Embryonic facial prominence (tissue), 1 donor: ENCODE results near the gene PTTG1IP.
"Not testable (repeated sequence)": the region's sequence is repeated elsewhere in the genome, so short reads cannot be mapped to it uniquely, and the experiment has no call there.

Experiments used
- DNase-seq: peaks from one replicate; pipeline ENCODE4 v3.0.0-alpha.2; 2016; ENCODE audit errors: extremely low spot score

The PTTG1IP gene

DNA sequence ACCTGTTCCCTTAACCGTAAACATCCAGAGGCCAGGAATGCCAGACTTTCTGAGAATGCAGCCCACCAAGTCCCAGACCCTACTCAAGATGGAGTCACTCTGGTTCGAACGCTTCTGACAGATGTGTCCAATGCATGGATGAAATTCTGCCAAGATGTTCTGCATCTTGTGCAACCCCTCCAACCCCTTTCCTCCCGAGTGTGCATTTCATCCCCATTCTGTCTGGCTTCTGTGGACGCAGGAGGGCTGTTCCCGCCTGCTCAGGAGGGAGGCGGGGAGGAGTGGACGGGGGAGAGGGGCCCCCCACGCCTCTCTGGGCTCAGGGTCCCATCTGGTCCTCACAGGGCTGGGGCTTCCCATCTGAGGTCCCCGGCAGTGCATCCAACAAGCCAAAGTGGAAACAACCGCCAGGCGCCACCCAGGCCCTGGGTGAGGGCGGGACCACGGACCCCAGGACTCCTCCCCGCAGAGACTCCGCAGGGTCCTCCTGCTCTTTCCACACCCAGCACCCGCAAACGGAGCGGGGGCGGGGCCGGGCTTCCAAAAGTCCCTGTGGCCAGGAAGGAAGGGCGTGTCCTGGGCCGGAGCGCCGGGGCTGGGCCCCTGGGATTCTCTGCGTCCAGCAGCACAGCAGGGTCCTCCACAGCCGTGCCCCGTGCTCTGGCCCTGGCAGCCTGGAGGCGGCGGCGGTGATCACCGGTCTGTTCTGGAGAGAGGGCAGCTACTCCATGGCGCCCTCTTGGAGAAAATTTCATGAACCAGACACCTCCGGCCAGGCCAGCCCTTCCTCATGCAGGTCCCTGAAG lies 27.9 kb downstream of the PTTG1IP start:
- no peak for DNase-seq

DNA sequence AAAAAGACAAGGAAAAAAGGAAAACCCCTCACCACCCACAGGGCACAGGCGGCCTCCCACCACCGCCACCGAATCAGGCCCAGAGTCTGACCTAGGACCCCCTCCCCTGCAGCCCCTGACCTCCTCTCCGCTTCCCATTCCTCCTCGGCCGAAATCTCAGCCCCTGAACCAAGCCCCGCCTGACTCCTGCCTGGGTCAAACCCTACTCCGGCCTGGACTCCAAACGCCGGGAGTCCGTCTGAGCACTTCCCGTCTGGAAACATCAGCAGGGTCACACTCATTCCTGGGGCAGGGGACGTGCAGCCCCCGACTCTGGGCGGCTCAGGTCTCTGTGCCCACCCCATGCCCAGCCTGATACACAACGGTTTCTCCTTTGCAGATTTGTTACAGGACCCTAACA lies 29.2 kb downstream of the PTTG1IP start:
- no peak for DNase-seq

GRCh38 chr21:44842721-44843445 lies 30.6 kb downstream of the PTTG1IP start:
- DNase-seq: no peak

- DNase-seq: no peak
Measured at GRCh38 chr21:44842087-44842486, 31.4 kb downstream of the PTTG1IP start.

- DNase-seq: no peak
Measured at GRCh38 chr21:44840771-44841170, 32.7 kb downstream of the PTTG1IP start.

GRCh38 chr21:44838951-44839350 lies 34.5 kb downstream of the PTTG1IP start:
- DNase-seq: no peak

GRCh38 chr21:44838039-44838895 lies 35.2 kb downstream of the PTTG1IP start:
- no peak for DNase-seq

DNA sequence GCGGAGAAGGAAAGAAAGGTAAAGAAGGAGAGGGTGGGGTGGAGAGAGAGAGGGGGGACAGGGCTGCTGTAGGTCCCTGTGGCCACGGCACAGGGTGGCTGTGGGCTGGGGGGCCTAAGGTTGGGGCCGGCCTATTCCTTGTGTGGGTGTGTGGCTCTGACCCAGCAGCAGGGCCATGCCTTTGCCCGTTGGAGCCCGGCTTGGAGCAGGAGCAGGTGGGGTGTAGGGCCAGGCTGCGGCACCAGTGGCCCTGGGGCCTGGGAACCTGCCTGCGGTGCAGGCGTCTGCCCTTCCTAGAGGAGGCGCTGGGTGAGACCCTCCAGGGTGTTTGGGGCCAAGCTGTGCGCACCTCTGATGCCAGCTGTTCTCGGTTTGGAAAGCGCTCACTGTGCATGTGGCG lies 36.0 kb downstream of the PTTG1IP start:
- no peak for DNase-seq

DNA sequence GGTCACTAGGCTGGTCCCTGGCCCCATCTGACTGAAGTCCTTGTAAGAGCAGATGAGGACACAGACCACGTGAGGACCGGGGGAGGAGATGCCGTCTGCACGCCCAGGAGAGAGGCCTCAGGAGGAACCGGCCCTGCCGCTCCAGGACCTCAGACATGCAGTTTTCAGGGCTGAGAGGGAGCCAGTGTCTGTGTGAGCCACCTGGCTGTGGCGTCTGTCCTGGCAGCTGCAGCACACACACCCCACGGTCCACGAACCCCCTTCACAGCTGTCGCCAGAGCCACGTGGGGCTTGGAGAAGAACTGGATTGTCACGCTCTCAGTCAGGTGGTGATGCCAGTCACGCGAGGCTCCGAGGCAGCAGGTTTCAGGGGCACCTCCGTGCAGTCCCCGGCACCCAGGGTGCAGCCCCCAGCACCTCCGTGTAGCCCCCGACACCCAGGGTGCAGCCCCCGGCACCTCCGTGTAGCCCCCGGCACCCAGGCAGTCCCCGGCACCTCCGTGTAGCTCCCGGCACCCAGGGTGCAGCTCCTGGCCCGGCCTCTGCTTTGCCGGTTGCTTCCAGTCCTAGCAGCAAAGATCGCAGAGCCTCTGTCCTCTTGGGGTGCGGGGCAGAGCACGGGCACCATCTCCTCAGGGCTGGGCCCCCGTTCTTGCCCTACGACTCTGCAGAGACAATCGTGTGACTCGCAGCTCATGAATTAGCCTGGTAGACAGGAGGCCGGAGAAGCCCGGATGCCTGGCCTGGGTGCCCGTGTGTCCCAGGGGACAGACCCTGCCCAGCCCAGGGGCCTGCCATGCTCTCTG lies 36.6 kb downstream of the PTTG1IP start:
- no peak for DNase-seq

GRCh38 chr21:44836349-44836665 lies 37.2 kb downstream of the PTTG1IP start:
- DNase-seq: no peak

- no peak for DNase-seq
Measured at GRCh38 chr21:44835647-44835973, 37.9 kb downstream of the PTTG1IP start.

DNA sequence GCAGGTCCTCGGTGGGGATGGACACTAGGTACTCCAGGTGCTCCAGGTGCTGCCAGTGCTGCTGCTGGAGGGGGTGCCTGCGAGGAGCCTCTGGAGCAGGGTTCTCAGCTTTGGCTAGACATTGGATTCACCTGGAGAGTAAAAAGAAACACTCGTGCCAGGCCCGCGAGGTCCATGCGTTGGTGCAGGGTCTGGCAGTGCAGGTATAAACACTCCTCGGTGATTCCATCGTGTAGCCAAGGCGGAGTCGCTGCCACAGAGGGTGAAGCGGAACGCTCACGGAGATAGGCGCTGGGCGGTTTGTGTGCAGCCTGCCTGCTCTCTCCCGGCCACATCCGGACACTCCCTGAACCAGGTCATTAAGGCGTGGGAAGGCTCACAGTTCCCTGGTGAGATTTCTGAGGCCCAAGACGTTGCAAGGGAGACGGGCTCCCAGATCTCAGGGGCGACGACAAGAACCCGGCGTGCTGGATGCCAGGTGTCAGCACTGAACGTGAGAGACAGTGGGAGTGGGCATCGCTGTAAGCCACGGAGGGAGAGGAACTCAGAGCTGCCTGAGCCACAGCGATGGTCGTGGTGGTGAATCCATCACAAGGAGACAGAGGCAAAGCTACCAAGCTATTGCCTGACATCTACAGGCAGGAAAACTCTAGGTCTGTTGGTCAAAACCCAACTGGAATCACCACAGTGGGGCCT lies 38.4 kb downstream of the PTTG1IP start:
- no peak for DNase-seq

GRCh38 chr21:44834231-44834950 lies 39.1 kb downstream of the PTTG1IP start:
- DNase-seq: no peak

GRCh38 chr21:44833663-44834062 lies 39.8 kb downstream of the PTTG1IP start:
- DNase-seq: no peak

- not testable (repeated sequence) for DNase-seq
Measured at GRCh38 chr21:44832516-44833255, 40.8 kb downstream of the PTTG1IP start.

DNA sequence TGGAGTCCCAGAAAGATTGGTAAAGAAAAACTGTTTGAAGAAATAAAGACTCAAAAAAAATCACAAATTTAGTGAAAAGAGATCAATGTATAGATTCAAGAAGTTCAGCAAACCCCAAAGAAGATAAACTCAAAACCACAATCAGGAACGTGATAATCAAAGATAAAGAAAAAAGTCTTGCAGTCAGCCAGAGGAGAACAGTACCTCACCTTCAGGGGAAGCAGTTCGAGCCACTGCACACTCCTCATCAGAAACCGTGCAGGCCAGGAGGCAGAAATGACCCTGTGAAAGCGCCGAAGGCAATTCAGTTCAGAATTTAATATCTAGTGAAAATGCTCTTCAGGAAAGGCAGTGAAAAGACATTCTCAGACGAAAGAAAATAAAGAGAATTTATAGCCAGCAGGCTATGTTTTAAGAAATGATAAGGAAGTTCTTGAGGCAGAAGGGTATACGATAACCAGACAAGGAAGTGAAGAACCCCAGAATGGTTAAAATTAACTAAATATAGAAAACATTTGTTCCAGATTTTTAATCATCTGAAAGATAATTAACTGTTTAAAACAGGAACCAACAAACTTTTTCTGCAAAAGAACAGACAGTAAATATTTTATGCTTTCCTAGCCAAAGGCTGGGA lies 42.1 kb downstream of the PTTG1IP start:
- no peak for DNase-seq

- DNase-seq: no peak
Measured at GRCh38 chr21:44829507-44830092, 43.9 kb downstream of the PTTG1IP start.

DNA sequence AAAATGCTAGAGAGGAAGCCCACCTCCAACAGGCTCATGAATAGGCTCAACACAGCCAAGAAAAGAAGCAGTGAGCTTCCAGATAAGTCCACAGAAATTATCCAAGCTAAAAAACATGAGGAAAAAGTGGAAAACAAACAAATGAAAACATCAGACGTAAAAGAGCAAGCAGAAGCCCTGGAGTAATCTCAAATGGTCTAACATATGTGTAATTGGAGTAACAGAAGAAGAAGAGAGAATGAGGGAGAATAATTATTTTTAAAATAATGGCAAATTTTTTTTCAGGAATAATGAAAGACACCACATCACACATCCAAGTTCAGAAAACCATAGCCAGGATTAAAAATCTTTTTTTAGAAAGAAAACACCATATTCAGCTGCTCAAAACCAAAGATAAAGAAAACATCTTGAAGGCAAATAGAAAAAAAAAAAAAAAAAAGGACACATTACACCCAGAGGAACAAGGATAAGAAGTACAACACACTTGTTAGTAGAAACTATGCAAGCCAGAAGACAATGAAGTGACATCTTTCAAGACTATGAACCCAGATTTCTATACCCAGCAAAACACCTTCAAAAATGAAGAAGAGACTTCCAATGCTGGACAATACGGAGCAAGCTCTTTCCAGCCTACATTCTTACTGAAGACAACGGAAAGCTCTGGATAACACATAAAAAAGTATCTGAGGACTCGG lies 45.0 kb downstream of the PTTG1IP start:
- DNase-seq: no peak
